ENCODE results near the gene ANO9.

- no peak for TF ChIP-seq CTCF (IDR thresholded peaks at IDR 0.05)
- no peak for TF ChIP-seq POLR2A (IDR thresholded peaks at IDR 0.05)
- no peak for TF ChIP-seq EP300 (IDR thresholded peaks at IDR 0.05)
Measured at GRCh38 chr11:419248-420005, 22.4 kb downstream of the ANO9 start.
